SH-SY5Y (cell line): ENCODE results near the gene CTTNBP2NL.

Experiments used
- GATA2 ChIP-seq: IDR thresholded peaks from 2 replicates; pipeline ENCODE4 v1.6.1; 2011; ENCODE audit warnings: mild to moderate bottlenecking, low read depth, low read length
- GATA3 ChIP-seq: IDR thresholded peaks from 2 replicates; pipeline ENCODE4 v1.6.1; 2011; ENCODE audit warnings: low read depth, mild to moderate bottlenecking, low read length, moderate library complexity

- TF ChIP-seq GATA2 (no peak), GATA3 (no peak)
Measured at GRCh38 chr1:112386024-112386723, 9.8 kb upstream of the CTTNBP2NL start.
